ENCODE results near the gene CNOT6L.

- no peak for TF ChIP-seq POLR2A (IDR thresholded peaks at IDR 0.05)
- TF ChIP-seq POLR2AphosphoS5 (IDR thresholded peaks at IDR 0.05) = no peak
- TF ChIP-seq, protein P1, sequence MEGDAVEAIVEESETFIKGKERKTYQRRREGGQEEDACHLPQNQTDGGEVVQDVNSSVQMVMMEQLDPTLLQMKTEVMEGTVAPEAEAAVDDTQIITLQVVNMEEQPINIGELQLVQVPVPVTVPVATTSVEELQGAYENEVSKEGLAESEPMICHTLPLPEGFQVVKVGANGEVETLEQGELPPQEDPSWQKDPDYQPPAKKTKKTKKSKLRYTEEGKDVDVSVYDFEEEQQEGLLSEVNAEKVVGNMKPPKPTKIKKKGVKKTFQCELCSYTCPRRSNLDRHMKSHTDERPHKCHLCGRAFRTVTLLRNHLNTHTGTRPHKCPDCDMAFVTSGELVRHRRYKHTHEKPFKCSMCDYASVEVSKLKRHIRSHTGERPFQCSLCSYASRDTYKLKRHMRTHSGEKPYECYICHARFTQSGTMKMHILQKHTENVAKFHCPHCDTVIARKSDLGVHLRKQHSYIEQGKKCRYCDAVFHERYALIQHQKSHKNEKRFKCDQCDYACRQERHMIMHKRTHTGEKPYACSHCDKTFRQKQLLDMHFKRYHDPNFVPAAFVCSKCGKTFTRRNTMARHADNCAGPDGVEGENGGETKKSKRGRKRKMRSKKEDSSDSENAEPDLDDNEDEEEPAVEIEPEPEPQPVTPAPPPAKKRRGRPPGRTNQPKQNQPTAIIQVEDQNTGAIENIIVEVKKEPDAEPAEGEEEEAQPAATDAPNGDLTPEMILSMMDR (IDR thresholded peaks at IDR 0.05 in 8 of 11, conservative IDR thresholded peaks at IDR 0.05 in 3 of 11) = no peak
These were observed 42.7 kb downstream of the CNOT6L start for GRCh38 chr4:77776182-77777134.

Data from spleen (tissue), 7 donors.